HepG2 (cell line): ENCODE results near the gene FANCG. TPM values are rescaled to one million over a fixed set of nuclear protein-coding genes. Genes with fewer than 3 reads are reported as not detected.

ENCODE experiments used
- ATM ChIP-seq: fragments of 450-650 bp; IDR thresholded peaks from 2 replicates; pipeline ENCODE4 v1.7.1; 2017; ENCODE audit warnings: mild to moderate bottlenecking, borderline replicate concordance
- CBX5 ChIP-seq: sonication (generic); formaldehyde crosslinking; IDR thresholded peaks from 2 replicates; pipeline ENCODE4 v1.4.0; 2020; ENCODE audit warnings: missing genetic modification reagents, borderline replicate concordance
- ELF4 ChIP-seq: sonication (generic); formaldehyde crosslinking; IDR thresholded peaks from 2 replicates; pipeline ENCODE4 v1.5.0; 2020; ENCODE audit warnings: missing genetic modification reagents, mild to moderate bottlenecking, moderate library complexity, borderline replicate concordance
- GATAD2A ChIP-seq: IDR thresholded peaks from 2 replicates; pipeline ENCODE4 v1.6.1; 2016
- HNRNPK ChIP-seq: fragments of 200-400 bp; formaldehyde crosslinking; IDR thresholded peaks from 2 replicates; pipeline ENCODE4 v1.6.1; 2018; ENCODE audit warnings: low read length, low read depth, moderate library complexity, mild to moderate bottlenecking; ENCODE audit not compliant: poor library complexity, severe bottlenecking
- JDP2 ChIP-seq: sonication (generic); formaldehyde crosslinking; IDR thresholded peaks from 2 replicates; pipeline ENCODE4 v1.8.1; 2022; ENCODE audit warnings: missing genetic modification reagents, borderline replicate concordance
- NR2C2 ChIP-seq: sonication (generic); formaldehyde crosslinking; IDR thresholded peaks from 2 replicates; pipeline ENCODE4 v1.4.0; 2020; ENCODE audit warnings: missing genetic modification reagents, mild to moderate bottlenecking, moderate library complexity, borderline replicate concordance
- PHF8 ChIP-seq: sonication (generic); formaldehyde crosslinking; IDR thresholded peaks from 2 replicates; pipeline ENCODE4 v1.5.0; 2020; ENCODE audit warnings: missing genetic modification reagents
- RNF2 ChIP-seq: fragments of 450-650 bp; conservative IDR thresholded peaks from 2 replicates; pipeline ENCODE4 v1.6.1; 2016; ENCODE audit warnings: low read depth
- SNAPC2 ChIP-seq: sonication (generic); formaldehyde crosslinking; IDR thresholded peaks from 2 replicates; pipeline ENCODE4 v1.8.1; 2022; ENCODE audit warnings: mild to moderate bottlenecking, missing genetic modification reagents
- ZNF616 ChIP-seq: sonication (generic); formaldehyde crosslinking; IDR thresholded peaks from 2 replicates; pipeline ENCODE4 v1.5.0; 2020; ENCODE audit warnings: low read depth, mild to moderate bottlenecking, missing genetic modification reagents
- ZNF75D ChIP-seq: sonication (generic); formaldehyde crosslinking; IDR thresholded peaks from 2 replicates; pipeline ENCODE4 v1.8.1; 2023; ENCODE audit warnings: missing genetic modification reagents, mild to moderate bottlenecking, borderline replicate concordance
- polyA plus RNA-seq, 8 experiments: library from polyadenylated mRNA; depleted of rRNA in 3 of 8; stranded (reverse) in 7 of 8; unstranded in 1 of 8; fragments of >200 nt; fragmentation: Illumina TruSeq in 4 of 8; extraction: Trizol in 4 of 8; gene quantifications; 2 replicates each; pipeline versions ENCODE4 v1.2.1 to v1.2.3, GENCODE V29; 2011 to 2016; ENCODE audit warnings: low read depth in 4 of 8, missing spikeins in 1 of 8, mixed read lengths in 1 of 8; ENCODE audit not compliant: insufficient read depth in 1 of 8
- total RNA-seq, 5 experiments: library from RNA; depleted of rRNA; stranded (reverse); fragments of >200 nt; fragmentation: Illumina TruSeq; extraction: Trizol; gene quantifications; 2 replicates each; pipeline ENCODE4 v1.2.3, GENCODE V29; 2016; ENCODE audit warnings: low read depth in 1 of 5
- TF ChIP-seq, protein P1 (sequence below): sonication (generic); formaldehyde crosslinking; IDR thresholded peaks from 2 replicates; pipeline ENCODE4 v1.4.0; 2020; ENCODE audit warnings: mild to moderate bottlenecking, missing genetic modification reagents
- TF ChIP-seq, protein P2 (sequence below): IDR thresholded peaks from 2 replicates; pipeline ENCODE4 v1.6.1; 2016; ENCODE audit warnings: mild to moderate bottlenecking, missing biosample characterization, missing genetic modification reagents
- TF ChIP-seq, protein P3 (sequence below): sonication (generic); formaldehyde crosslinking; IDR thresholded peaks from 2 replicates; pipeline ENCODE4 v1.8.0; 2022; ENCODE audit warnings: mild to moderate bottlenecking, missing genetic modification reagents; ENCODE audit not compliant: insufficient replicate concordance
- TF ChIP-seq, protein P4 (sequence below): sonication (generic); formaldehyde crosslinking; IDR thresholded peaks from 2 replicates; pipeline ENCODE4 v1.4.0; 2020; ENCODE audit warnings: missing genetic modification reagents

Gene FANCG
- total and polyA plus RNA-seq, 2 of the 13 experiments (the other 11 are each of a cell fraction or from before 2014, with no cell fraction given) = 14.4 to 45.1 TPM

DNA sequence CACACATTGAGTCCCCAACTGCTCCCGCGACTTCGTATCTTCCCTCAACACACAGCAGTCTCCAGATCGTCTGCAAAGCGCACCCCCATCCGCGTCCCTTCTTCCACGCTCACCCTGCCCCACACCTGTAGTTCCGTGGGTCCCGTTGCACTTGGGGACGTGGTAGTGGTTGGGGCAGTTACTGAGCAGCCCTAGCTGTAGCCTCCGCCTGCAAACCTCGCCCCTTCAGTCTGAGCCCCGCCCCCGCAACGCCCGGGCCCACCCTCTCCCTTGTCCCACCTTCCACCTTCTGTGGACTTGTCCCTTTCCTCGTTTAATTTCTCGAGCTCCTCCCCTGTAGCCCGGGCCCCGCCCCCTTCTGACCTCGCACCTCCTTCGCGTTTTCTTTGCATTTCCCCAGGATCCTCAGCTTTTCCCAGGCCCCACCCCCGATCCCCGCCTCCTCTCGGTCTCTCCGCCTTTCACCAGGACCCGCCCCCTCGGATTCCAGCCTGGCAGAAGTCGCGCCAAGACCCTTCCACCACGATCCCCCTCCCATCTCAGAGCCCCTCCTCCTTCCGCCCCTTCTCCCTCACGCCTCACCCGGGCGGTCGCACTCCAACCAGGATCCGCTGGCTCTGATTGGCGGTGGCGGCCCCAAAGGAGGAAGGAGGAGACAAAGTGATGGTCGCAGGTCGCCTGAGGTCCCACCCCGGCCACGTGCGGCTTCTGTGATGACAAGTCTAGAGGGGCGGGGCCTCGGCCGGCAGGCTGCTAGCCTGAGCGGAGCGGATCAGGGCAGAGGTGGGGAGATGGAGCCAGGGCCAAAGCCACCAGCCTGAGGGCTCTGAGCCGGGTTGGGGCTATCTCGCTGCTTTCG lies 36.2 kb upstream of the FANCG start, which contains the start of gene ATOSB (continued):
- TF ChIP-seq, protein P1, sequence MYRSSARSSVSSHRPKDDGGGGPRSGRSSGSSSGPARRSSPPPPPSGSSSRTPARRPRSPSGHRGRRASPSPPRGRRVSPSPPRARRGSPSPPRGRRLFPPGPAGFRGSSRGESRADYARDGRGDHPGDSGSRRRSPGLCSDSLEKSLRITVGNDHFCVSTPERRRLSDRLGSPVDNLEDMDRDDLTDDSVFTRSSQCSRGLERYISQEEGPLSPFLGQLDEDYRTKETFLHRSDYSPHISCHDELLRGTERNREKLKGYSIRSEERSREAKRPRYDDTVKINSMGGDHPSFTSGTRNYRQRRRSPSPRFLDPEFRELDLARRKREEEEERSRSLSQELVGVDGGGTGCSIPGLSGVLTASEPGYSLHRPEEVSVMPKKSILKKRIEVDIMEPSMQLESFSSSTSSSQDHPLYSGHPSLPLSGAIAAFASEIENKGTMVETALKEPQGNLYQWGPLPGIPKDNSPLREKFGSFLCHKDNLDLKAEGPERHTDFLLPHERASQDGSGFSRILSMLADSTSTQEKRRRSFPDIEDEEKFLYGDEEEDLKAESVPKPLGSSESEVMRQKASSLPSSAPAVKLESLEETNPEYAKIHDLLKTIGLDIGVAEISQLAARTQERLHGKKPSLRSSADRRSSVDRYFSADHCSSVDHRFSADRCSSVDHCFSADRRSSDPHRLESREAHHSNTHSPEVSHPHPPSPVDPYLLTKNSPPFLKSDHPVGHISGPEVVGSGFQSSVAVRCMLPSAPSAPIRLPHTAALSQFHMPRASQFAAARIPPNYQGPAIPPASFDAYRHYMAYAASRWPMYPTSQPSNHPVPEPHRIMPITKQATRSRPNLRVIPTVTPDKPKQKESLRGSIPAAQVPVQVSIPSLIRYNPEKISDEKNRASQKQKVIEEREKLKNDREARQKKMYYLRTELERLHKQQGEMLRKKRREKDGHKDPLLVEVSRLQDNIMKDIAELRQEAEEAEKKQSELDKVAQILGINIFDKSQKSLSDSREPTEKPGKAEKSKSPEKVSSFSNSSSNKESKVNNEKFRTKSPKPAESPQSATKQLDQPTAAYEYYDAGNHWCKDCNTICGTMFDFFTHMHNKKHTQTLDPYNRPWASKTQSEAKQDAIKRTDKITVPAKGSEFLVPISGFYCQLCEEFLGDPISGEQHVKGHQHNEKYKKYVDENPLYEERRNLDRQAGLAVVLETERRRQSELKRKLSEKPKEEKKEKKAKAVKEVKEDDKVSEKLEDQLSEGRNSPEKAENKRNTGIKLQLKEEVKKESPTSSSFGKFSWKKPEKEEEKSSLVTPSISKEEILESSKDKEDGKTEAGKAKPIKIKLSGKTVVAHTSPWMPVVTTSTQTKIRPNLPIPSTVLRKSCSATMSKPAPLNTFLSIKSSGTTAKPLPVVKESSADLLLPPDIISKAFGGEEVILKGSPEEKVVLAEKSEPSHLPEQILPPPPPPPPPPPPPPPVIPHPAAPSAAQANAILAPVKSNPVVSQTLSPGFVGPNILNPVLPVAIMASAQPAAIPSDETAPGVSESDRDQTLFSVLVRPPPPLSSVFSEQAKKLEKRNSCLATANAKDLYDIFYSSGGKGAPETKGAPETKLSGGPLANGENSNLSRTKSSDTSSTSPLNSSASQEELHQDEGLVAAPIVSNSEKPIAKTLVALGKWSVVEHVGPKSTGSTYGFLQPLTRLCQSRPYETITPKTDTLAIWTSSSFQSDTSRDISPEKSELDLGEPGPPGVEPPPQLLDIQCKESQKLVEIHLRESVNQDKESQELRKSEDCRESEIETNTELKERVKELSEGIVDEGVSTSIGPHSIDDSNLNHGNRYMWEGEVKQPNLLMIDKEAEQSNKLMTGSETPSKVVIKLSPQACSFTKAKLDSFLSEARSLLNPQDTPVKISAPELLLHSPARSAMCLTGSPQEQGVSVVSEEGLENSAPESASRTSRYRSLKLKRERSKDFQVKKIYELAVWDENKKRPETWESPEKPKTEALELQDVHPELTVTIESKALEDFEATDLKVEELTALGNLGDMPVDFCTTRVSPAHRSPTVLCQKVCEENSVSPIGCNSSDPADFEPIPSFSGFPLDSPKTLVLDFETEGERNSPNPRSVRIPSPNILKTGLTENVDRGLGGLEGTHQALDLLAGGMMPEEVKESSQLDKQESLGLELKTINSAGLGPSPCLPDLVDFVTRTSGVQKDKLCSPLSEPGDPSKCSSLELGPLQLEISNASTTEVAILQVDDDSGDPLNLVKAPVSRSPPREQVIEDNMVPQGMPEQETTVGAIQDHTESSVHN (CRISPR knock-in tag) = no peak
- peak; percentile 82 for TF ChIP-seq HNRNPK
- TF ChIP-seq, protein P2, sequence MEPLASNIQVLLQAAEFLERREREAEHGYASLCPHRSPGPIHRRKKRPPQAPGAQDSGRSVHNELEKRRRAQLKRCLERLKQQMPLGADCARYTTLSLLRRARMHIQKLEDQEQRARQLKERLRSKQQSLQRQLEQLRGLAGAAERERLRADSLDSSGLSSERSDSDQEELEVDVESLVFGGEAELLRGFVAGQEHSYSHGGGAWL = no peak
- TF ChIP-seq ZNF75D = no peak
- TF ChIP-seq PHF8 (CRISPR knock-in tag) = no peak
- no peak for TF ChIP-seq SNAPC2 (CRISPR knock-in tag)
- TF ChIP-seq ELF4 = no peak
- TF ChIP-seq, protein P3, sequence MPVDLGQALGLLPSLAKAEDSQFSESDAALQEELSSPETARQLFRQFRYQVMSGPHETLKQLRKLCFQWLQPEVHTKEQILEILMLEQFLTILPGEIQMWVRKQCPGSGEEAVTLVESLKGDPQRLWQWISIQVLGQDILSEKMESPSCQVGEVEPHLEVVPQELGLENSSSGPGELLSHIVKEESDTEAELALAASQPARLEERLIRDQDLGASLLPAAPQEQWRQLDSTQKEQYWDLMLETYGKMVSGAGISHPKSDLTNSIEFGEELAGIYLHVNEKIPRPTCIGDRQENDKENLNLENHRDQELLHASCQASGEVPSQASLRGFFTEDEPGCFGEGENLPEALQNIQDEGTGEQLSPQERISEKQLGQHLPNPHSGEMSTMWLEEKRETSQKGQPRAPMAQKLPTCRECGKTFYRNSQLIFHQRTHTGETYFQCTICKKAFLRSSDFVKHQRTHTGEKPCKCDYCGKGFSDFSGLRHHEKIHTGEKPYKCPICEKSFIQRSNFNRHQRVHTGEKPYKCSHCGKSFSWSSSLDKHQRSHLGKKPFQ = peak; percentile 43
- no peak for TF ChIP-seq CBX5 (CRISPR knock-in tag)
- TF ChIP-seq, protein P4, sequence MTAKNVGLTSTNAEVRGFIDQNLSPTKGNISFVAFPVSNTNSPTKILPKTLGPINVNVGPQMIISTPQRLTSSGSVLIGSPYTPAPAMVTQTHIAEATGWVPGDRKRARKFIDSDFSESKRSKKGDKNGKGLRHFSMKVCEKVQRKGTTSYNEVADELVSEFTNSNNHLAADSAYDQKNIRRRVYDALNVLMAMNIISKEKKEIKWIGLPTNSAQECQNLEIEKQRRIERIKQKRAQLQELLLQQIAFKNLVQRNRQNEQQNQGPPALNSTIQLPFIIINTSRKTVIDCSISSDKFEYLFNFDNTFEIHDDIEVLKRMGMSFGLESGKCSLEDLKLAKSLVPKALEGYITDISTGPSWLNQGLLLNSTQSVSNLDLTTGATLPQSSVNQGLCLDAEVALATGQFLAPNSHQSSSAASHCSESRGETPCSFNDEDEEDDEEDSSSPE (CRISPR knock-in tag) = peak; percentile 31; the same call in 1 of the 2 replicates
- no peak for TF ChIP-seq GATAD2A (CRISPR knock-in tag)
- no peak; the same call in 1 of the 2 replicates for TF ChIP-seq RNF2
- no peak for TF ChIP-seq ATM
- TF ChIP-seq JDP2 = no peak
- TF ChIP-seq ZNF616 = 0 out of 2 replicates have a peak, but pooled peaks have one; percentile 31
- no peak for TF ChIP-seq NR2C2 (CRISPR knock-in tag)
